ENCODE measurements around the gene LMBRD2.

The LMBRD2 gene

DNA sequence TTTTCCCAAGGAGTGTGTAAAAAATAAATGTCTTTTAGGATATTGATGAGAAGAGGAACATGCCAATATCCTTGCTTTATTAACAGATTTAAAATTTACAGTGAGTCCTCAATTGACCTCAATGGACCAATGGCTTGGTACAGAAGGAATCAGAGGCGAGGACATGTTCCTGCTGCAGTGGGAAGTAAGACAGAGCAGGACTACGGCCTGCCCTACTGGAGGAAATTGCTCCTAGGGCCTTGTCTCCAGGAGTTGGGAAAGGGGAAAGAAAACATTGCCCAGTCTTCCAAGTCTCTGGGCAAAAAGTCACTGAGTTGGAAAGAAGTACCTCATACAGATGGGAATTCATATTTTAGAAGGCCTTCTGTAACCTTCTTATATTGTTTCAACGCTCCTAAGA lies 51.9 kb downstream of the LMBRD2 start:
- DNase-seq: no peak

GRCh38 chr5:36096486-36096885 lies 55.2 kb downstream of the LMBRD2 start:
- no peak for DNase-seq

- DNase-seq: peak in 1 of 2 donors; percentile 1
These were observed 61.7 kb downstream of the LMBRD2 start for GRCh38 chr5:36089989-36090388.

DNA sequence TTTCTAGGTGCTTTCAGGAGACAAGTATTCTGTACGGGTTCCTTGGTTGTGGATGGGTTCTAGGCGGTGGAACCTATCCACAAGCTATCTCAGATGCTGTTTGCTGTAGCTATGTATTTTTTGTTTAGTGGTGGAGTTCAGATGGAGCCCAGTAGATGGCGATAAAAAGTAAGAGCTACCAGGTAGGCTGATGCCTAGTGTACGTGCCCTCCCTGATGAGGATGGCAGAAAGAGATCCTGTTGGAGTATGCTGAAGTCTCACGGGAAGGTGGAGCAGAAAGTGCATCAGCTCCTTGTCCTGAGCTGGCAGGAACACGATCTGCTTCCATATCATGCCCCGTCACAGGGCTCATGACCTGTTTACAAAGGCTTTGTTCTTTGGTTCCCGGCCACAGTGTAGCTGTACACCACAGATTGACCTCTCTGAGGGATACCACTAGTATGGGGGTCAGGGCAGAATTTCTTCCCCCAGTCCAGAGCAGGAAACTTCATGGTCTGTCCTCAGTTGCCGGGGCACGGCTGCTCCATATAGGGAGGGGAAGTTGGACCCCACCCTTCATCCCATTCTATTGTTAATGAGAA lies 72.4 kb downstream of the LMBRD2 start:
- peak in 1 of 2 donors; percentile 46 for DNase-seq

- DNase-seq: no peak
These were observed 73.3 kb downstream of the LMBRD2 start for GRCh38 chr5:36078430-36078829.

DNA sequence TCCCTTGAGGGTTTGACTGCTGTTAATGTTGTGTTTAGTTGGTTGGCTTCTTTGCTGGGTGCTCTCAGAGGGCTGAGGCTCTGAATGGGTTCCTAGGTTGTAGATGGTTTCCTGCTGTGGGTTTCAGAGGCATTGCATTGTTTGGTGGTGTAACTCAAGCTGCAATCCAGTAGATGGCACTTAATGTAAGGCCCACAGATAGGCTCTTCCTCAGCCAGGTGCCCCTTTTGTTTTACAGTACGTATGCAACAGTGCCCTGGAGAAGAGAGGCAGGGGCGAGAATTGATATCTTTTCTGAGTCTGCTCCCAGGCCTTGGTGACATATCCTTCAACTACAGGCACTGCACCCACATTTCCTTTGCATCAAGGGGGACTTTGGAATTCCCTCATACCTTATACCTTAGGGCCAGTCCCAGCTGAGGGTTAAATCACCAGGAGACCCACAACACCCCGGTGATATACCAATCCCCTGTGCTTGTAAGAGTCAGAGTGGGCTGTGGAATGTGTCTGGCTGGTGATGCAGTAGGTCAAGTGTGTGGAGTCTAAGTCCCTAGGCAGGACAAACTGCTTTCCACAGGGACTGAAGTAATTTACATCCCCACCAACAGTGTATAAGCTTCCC lies 78.0 kb downstream of the LMBRD2 start:
- peak in 1 of 2 donors; percentile 11 for DNase-seq

DNA sequence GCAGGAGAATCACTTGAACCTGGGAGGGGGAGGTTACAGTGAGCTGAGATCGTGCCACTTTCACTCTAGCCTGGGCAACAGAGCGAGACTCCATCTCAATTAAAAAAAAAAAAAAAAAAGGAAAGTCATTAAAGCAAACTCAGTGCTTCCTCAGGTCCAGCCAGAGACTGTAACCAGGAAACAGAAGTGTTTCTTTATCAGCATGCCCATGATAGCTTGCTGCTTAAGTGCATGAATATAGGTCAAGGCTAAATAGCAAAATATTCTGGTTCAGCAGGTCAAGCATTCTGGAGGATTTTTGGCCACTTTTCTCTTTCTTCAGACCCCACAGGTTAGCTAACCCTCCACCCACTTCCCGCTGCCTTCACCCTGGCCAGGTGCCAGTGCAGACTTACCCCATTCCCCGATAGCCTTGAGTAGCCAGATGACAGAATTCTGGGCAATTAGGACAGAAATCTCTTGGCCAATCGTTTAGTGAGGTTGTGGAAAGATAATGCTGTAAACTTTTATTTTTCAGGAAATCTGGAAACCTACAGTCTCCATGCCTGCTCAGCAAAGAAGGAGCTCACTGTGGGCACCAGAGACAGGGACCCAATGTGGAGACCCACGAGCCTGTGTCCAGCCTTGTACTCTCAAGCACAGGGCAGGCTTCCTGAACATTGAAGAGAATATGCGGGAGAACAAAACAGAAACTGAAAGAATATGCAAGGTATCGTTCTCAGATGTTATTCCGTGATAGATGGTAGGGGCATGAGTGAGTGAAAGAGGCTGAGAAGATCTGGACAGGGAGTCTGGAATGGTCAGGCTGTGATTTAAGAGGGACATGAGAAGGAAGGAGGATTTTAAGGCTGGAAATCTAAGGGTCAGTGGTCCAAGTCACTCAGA lies 80.8 kb downstream of the LMBRD2 start:
- DNase-seq: no peak

DNA sequence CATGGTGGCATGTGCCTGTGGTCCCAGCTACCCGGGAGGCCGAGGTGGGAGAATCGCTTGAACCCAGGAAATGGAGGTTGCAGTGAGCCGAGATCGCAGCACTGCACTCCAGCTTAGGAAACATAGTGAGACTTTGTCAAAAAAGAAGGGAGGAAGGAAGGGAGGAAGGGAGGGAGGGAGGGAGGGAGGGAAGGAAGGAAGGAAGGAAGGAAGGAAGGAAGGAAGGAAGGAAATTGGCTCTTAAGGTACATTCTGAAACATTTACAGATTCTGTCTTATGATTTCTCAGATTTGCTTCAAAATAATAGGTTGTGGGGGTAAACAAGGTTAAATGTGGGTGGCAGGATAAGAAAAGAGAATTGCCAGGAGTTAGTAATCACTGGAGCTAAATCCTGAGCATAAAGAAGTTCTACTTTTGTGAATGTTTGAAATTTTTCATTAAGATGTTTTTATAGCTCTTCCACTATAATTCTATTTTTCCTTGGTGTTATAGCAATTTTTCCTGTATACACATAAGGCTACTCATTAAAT lies 82.9 kb downstream of the LMBRD2 start:
- no peak for DNase-seq

DNA sequence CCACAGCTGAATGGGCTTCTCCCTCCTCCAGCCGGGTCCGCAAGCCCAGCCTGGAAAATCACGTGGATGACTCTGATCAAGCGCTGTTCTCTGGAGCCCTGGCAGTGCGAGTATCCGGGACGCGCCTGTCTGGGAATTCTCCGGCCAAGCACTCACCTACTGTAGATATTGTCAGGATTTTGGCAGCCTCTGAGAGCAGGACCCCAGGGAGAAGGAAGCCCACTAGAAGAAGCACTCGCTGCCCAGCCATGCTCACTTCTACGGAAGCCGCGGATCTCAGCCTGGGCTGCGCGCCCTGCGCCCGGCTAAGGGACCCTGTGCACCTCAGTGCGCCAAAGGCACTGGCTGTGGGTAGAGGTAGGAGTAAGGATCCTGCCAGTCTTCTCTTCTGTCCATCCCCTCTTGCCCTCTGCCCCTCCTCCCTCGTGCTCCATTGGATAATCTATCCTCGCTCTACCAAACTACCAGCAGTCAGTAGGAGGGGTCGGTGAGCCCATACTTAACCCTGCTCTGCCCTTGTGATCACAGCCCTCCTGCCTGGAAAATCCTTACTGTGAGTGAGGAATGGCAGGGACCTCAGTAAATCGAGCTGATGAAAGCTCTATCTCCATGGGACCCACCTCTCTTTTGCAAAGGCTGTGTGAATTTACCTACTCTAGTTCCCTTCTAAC lies 85.0 kb downstream of the LMBRD2 start, which contains the start of gene UGT3A2:
Gene UGT3A2, minus strand, starts transcription at position 343 of the 671 bp plus-strand sequence. Its CDS starts 93 bp downstream, at position 250.
- no peak for DNase-seq

GRCh38 chr5:36066001-36066539 lies 85.6 kb downstream of the LMBRD2 start:
- no peak for DNase-seq

- no peak for DNase-seq
These were observed 91.2 kb downstream of the LMBRD2 start for GRCh38 chr5:36060420-36060887.

DNA sequence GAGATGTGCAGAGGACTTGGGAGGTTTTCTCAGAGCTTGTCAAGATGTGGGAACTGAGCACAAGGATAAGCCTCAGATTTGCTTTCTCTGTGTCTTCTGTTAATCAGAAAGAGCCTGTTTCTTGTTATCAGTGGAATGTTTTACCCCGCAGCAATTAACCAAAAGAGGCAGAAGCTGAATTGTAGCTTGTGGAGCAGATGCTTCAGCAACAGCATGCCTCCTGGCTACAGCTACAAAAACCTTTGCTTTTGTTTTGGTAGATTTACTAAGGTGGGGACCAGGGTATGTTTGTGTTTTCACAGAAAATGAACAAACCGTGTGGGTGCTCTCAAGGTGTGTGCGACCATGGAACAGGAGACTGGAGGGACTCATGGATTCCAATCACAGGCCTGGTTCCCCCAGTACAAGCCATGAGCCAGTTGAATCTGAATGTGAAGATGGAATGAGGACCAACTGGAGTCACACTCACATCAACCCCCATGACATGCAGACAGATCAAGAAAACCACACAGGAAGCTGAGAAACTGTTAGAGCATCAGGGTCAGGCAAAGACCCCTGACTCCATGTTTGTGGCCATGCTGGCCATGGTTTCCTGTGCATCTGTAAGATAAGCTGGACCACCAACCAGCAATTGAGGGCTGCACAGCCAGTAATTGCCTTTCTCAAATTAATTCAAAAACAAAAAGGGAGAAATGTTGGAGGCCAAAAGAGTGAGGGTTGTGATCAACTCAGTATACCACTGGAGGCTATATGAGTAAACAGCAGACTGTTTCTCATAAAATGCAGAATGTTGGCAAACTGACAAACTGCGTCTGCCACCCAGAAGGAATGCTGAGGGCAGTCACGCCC lies 91.9 kb downstream of the LMBRD2 start:
- DNase-seq: no peak

DNA sequence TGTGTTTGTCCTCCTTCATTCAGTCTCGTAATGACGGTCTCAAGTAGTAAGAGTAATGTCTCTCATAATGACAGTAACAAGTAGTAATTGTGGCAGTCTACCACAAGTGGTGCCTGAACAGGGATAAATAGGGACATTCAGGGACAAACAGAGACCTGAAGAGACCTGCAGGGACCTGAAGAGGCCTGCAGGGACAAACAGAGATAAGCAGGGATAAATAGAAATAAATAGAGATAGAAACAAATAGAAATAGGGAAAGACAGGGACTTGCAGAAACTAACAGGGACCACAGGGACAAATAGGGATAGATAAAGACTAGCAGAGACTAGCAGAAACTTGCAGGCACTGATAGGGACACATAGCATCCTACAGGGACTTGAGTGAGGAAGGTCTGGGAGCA lies 92.9 kb downstream of the LMBRD2 start:
- no peak for DNase-seq

GRCh38 chr5:36057386-36057785 lies 94.3 kb downstream of the LMBRD2 start:
- no peak for DNase-seq

DNA sequence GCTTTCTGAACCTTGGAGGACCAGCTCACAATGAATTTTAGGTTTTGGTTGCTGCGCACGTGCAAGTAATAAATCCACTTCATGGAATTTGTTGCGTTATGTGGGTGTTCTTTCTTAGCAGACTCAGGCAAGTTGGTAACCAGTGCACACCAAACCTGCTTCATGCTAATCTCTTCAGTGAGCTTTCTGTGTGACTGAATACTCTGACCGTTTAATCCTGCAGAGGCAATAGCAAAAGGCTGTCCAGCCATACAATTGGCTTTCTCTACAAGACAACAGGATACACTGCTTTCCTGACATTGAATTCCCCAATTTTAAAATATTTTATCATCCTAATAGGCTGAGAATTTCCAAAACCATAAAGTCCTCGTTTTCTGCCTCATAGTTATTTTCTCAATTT lies 95.3 kb downstream of the LMBRD2 start:
- DNase-seq: no peak

DNA sequence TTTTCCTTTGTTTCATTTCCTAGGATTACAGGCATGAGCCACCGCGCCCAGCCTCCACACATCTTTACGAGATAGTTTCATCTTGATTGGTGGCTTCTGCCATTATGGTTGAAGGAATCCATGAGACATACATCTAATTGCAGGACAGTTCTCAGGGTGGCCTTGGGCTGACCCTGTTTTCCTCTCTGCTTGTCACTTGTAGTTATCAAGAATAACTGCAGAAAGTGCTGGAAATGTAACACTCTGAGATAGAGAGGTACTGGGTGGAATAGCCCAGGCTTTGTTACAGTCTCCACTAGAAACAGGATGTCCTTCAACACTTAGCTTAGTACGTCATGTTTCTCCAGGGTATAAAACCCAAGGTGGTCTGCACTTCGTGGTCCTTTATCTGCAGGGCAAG lies 95.7 kb downstream of the LMBRD2 start:
- DNase-seq: no peak

- DNase-seq: no peak
These were observed 97.0 kb downstream of the LMBRD2 start for GRCh38 chr5:36054647-36055046.

DNA sequence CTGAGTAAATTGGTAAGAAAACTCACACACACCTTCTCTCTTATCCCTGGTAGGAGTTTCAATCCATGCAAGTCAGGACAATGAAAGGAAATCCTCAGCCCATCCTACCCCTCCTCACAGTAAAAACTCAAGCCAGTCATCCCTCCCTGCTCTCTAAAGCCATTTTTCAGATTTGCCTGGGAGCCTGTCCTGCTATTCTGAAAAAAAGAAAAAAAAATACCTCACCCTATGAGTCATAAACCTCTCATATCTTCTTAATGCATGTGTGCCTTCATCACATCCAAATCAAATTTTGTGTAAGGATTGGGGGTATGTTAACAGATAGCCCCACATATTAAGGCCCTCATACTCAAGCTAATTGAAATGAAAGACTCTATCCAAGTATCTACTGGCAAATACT lies 99.1 kb downstream of the LMBRD2 start:
- no peak for DNase-seq

DNA sequence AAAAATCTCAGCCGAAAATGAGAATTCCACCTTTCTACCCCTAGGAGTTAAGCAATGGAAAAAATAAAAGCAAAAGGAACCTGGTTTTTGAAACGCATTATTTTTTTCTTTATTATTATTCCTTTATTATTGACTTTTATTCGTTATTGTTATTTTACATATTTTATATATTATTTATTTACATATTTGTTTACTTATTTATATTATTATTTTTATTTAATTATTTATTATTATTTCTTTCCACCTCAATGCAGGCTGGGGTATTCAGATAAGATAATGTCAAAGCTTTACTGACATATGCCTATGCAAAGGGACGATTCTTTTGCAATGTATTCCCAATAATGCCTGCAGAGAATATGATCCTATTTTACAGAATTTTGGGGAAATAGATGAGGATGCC lies 101.7 kb downstream of the LMBRD2 start:
- no peak for DNase-seq
